ENCODE results near the gene KCNK6.

KCNK6 gene

GRCh38 chr19:38307597-38307996 is 12.0 kb upstream of the KCNK6 start:
- peaks cover 16% of the 10 kb centered on the region for H3K36me3 ChIP-seq
- no peak overlapping the region for H3K27ac ChIP-seq

GRCh38 chr19:38308006-38308766 is 11.5 kb upstream of the KCNK6 start:
- H3K9me3 ChIP-seq (ENCODE audit: severe bottlenecking), result no peaks in the 10 kb centered on the region
- H3K36me3 ChIP-seq, result peaks cover 16% of the 10 kb centered on the region
- no peaks in the 10 kb centered on the region for H3K27me3 ChIP-seq (ENCODE audit: insufficient read depth, low read depth, severe bottlenecking)
- TF ChIP-seq CTCF (IDR thresholded peaks at IDR 0.05; ENCODE audit: low read depth, low read length), result no peak
- no peak for DNase-seq
- no peak overlapping the region for H3K27ac ChIP-seq
- H3K4me3 ChIP-seq (ENCODE audit: low read depth, low read length), result no peak overlapping the region

More at GRCh38 chr19:38307597-38307996, 12.0 kb upstream of the KCNK6 start:
- Histone ChIP-seq H3K9me3 (ENCODE audit: severe bottlenecking) (no peaks in the 10 kb centered on the region), H3K27me3 (ENCODE audit: insufficient read depth, low read depth, severe bottlenecking) (no peaks in the 10 kb centered on the region), H3K4me3 (ENCODE audit: low read depth, low read length) (no peak overlapping the region)
- no peak for DNase-seq
- 0 out of 2 replicates have a peak, but pooled peaks have one; percentile 11 for TF ChIP-seq CTCF (IDR thresholded peaks at IDR 0.05; ENCODE audit: low read depth, low read length)

GRCh38 chr19:38308926-38309614 is 10.6 kb upstream of the KCNK6 start:
- no peak for TF ChIP-seq CTCF (IDR thresholded peaks at IDR 0.05; ENCODE audit: low read depth, low read length)
- Histone ChIP-seq H3K4me3 (ENCODE audit: low read depth, low read length) (no peak overlapping the region), H3K36me3 (peaks cover 16% of the 10 kb centered on the region), H3K27ac (no peak overlapping the region), H3K9me3 (ENCODE audit: severe bottlenecking) (no peaks in the 10 kb centered on the region), H3K27me3 (ENCODE audit: insufficient read depth, low read depth, severe bottlenecking) (no peaks in the 10 kb centered on the region)
- no peak for DNase-seq

- TF ChIP-seq CTCF (IDR thresholded peaks at IDR 0.05; ENCODE audit: low read depth, low read length), result no peak
- no peak overlapping the region for H3K27ac ChIP-seq
- no peak for DNase-seq
Observed at GRCh38 chr19:38309615-38310278, 9.9 kb upstream of the KCNK6 start.

GRCh38 chr19:38310279-38310670 is 9.4 kb upstream of the KCNK6 start:
- H3K27ac ChIP-seq, result no peak overlapping the region
- H3K4me3 ChIP-seq (ENCODE audit: low read depth, low read length), result no peak overlapping the region
- H3K9me3 ChIP-seq (ENCODE audit: severe bottlenecking), result no peaks in the 10 kb centered on the region
- DNase-seq, result no peak
- TF ChIP-seq CTCF (IDR thresholded peaks at IDR 0.05; ENCODE audit: low read depth, low read length), result no peak
- peaks cover 15% of the 10 kb centered on the region for H3K36me3 ChIP-seq
- no peaks in the 10 kb centered on the region for H3K27me3 ChIP-seq (ENCODE audit: insufficient read depth, low read depth, severe bottlenecking)

More at GRCh38 chr19:38309615-38310278, 9.9 kb upstream of the KCNK6 start:
- no peak overlapping the region for H3K4me3 ChIP-seq (ENCODE audit: low read depth, low read length)
- H3K36me3 ChIP-seq, result peaks cover 16% of the 10 kb centered on the region
- no peaks in the 10 kb centered on the region for H3K27me3 ChIP-seq (ENCODE audit: insufficient read depth, low read depth, severe bottlenecking)
- no peaks in the 10 kb centered on the region for H3K9me3 ChIP-seq (ENCODE audit: severe bottlenecking)

Data from WERI-Rb-1 (cell line).